ENCODE results near the gene PNCK. TPM values are rescaled to one million over a fixed set of nuclear protein-coding genes. Genes with fewer than 3 reads are reported as not detected.

Gene PNCK
- total and polyA plus RNA-seq, 2 of the 13 experiments (the other 11 are each of a cell fraction or from before 2014, with no cell fraction given), result 33.1 TPM; not detected in 1

- in situ Hi-C loops (cut with HindIII; ENCODE audit: extremely low pct_ligation_motif_present, low pct_unique_long_range_greater_than_20kb), result loop anchor here (5.0 to 25.0 kb wide), 2 partner anchors 111 to 706 kb away; no protein-coding TSS in a partner anchor
- WGBS (ENCODE audit: low lambda C conversion rate), result 60% methylated on average over 1 of the region's 11 CpGs
- Histone ChIP-seq H3K4me2 (ENCODE audit: low read depth, low read length) (no peak overlapping the region; the same call in 1 of the 2 replicates), H3K9ac (ENCODE audit: insufficient read depth, low read depth, low read length) (no peak overlapping the region), H3K9me3 (ENCODE audit: low read length) (no peaks in the 10 kb centered on the region), H3K79me2 (ENCODE audit: insufficient read depth, low read length) (no peaks in the 10 kb centered on the region), H3K36me3 (replicated peaks in 1 of 2; ENCODE audit: control insufficient read depth in 1 of 2, insufficient read depth in 2 of 2, low read length in 2 of 2) (no peaks in the 10 kb centered on the region), H2AFZ (ENCODE audit: low read length) (no peak overlapping the region), H3K4me3 (replicated peaks in 1 of 3; ENCODE audit: insufficient read depth in 1 of 3, low read depth in 2 of 3, low read length in 3 of 3) (no peak overlapping the region), H3K27me3 (ENCODE audit: control insufficient read depth in 1 of 2, insufficient read depth in 2 of 2, low read length in 2 of 2) (peaks cover 0 to 14% of the 10 kb centered on the region in 2 experiments; a peak in 2 of 5 replicates), H4K20me1 (ENCODE audit: insufficient read depth, low read length) (no peaks in the 10 kb centered on the region), H3K4me1 (ENCODE audit: insufficient read depth, low read length) (peaks cover 45% of the 10 kb centered on the region), H3K27ac (ENCODE audit: extremely low read length, insufficient read depth, low read length) (no peak overlapping the region)
- ATAC-seq (peak; percentile 44), FAIRE-seq (no peak), DNase-seq (ENCODE audit: low spot score) (no peak)
- intact Hi-C loops (cut with micrococcal nuclease; ENCODE audit: unreplicated experiment), result loop anchor here (1.0 to 2.0 kb wide), 2 partner anchors 114 to 129 kb away; no protein-coding TSS in a partner anchor
- ChIA-PET POLR2A (interaction anchor here (1.3 to 1.5 kb wide), 3 partner anchors 23 to 129 kb away, joined by 3 to 7 read pairs (median 4); partner anchors contain the start of gene DUSP9), CTCF (ENCODE audit: low intra/inter-chr PET ratio, low total read pairs) (interaction anchor here (1.1 to 3.1 kb wide), 5 partner anchors 40 to 129 kb away, joined by 3 to 35 read pairs (median 17); no protein-coding TSS in a partner anchor)
- no TSS peak for BruUV-seq (replicated peaks)
- TF ChIP-seq ZNF619 (CRISPR knock-in tag; IDR thresholded peaks at IDR 0.05) (no peak), TSC22D2 (CRISPR knock-in tag; IDR thresholded peaks at IDR 0.05; ENCODE audit: borderline replicate concordance) (no peak), DMAP1 (CRISPR knock-in tag; IDR thresholded peaks at IDR 0.05) (no peak), E2F2 (CRISPR knock-in tag; IDR thresholded peaks at IDR 0.05; ENCODE audit: borderline replicate concordance) (no peak), ZNF431 (CRISPR knock-in tag; IDR thresholded peaks at IDR 0.05; ENCODE audit: borderline replicate concordance, low read depth) (no peak), ZNF687 (CRISPR knock-in tag; IDR thresholded peaks at IDR 0.05) (no peak), ATF5 (CRISPR knock-in tag; IDR thresholded peaks at IDR 0.05; ENCODE audit: low read depth) (no peak), CCDC6 (CRISPR knock-in tag; IDR thresholded peaks at IDR 0.05) (no peak)
Measured at GRCh38 chrX:153668423-153669173, 5.0 kb downstream of the PNCK start.

Measured in HepG2 (cell line).